ENCODE results near the gene SIPA1L3.
A peak's percentile ranks its signal among the peaks of the same experiment; 100 is the strongest.

Gene SIPA1L3

GRCh38 chr19:37867831-37868230 lies 39.2 kb upstream of the SIPA1L3 start:
- ChIA-PET CTCF (interaction anchor here (0.9 kb wide), 1 partner anchor 35 kb away, joined by 3 read pairs; no protein-coding TSS in a partner anchor), POLR2A (no interaction called here)
- Histone ChIP-seq H3K9me3 (ENCODE audit: control insufficient read depth, insufficient read depth, low read depth, low read length) (peaks cover 18% of the 10 kb centered on the region), H3K36me3 (ENCODE audit: control insufficient read depth in 2 of 2, insufficient read depth in 1 of 2, low read length in 2 of 2) (no peaks in the 10 kb centered on the region; a peak in 1 of 3 replicates), H3K4me1 (ENCODE audit: control insufficient read depth, insufficient read depth, low read length) (no peaks in the 10 kb centered on the region), H3K4me3 (ENCODE audit: low read depth, low read length) (no peak overlapping the region), H3K27ac (ENCODE audit: extremely low read depth, low read depth, low read length) (no peak overlapping the region)
- TF ChIP-seq ZNF76 (tag by site-specific recombination; IDR thresholded peaks at IDR 0.05; ENCODE audit: borderline replicate concordance, low read depth) = no peak
- no peak for TF ChIP-seq INSM2 (tag by site-specific recombination; IDR thresholded peaks at IDR 0.05)
- no peak for TF ChIP-seq ZNF701 (tag by site-specific recombination; IDR thresholded peaks at IDR 0.05)
- TF ChIP-seq ZNF830 (tag by site-specific recombination; IDR thresholded peaks at IDR 0.05; ENCODE audit: low read depth) = no peak

- POLR2A ChIA-PET = no interaction called here
These were observed 37.2 kb upstream of the SIPA1L3 start for GRCh38 chr19:37869766-37870340.

GRCh38 chr19:37872383-37872782 lies 34.6 kb upstream of the SIPA1L3 start:
- Histone ChIP-seq H3K4me1 (ENCODE audit: control insufficient read depth, insufficient read depth, low read length) (peaks cover 3% of the 10 kb centered on the region; the same call in 1 of the 2 replicates), H3K27ac (ENCODE audit: extremely low read depth, low read depth, low read length) (no peak overlapping the region), H3K4me3 (ENCODE audit: low read depth, low read length) (no peak overlapping the region), H3K9me3 (ENCODE audit: control insufficient read depth, insufficient read depth, low read depth, low read length) (peaks cover 18% of the 10 kb centered on the region), H3K36me3 (ENCODE audit: control insufficient read depth in 2 of 2, insufficient read depth in 1 of 2, low read length in 2 of 2) (no peaks in the 10 kb centered on the region)
- CTCF ChIA-PET = no interaction called here
- TF ChIP-seq ZNF350 (tag by site-specific recombination; IDR thresholded peaks at IDR 0.05) (no peak), ZNF626 (tag by site-specific recombination; IDR thresholded peaks at IDR 0.05) (no peak), SP7 (tag by site-specific recombination; IDR thresholded peaks at IDR 0.05) (no peak), ZNF670 (tag by site-specific recombination; IDR thresholded peaks at IDR 0.05; ENCODE audit: low read depth) (no peak), SP3 (tag by site-specific recombination; IDR thresholded peaks at IDR 0.05) (no peak), ZNF133 (tag by site-specific recombination; IDR thresholded peaks at IDR 0.05) (no peak)
- POLR2A ChIA-PET = interaction anchor here (0.6 to 0.8 kb wide), 2 partner anchors 9 to 11 kb away, joined by 4 to 6 read pairs; no protein-coding TSS in a partner anchor

More at GRCh38 chr19:37869766-37870340, 37.2 kb upstream of the SIPA1L3 start:
- TF ChIP-seq ZNF596 (tag by site-specific recombination; IDR thresholded peaks at IDR 0.05) (no peak), SETDB1 (IDR thresholded peaks at IDR 0.05; ENCODE audit: insufficient read length, low read length) (peak; percentile 59), ZNF792 (tag by site-specific recombination; IDR thresholded peaks at IDR 0.05) (no peak), ZNF280D (tag by site-specific recombination; IDR thresholded peaks at IDR 0.05) (peak; percentile 79; the same call in 1 of the 2 replicates)
- H3K4me1 ChIP-seq (ENCODE audit: control insufficient read depth, insufficient read depth, low read length) = peaks cover under 1% of the 10 kb centered on the region; the same call in 1 of the 2 replicates
- CTCF ChIA-PET = no interaction called here
- H3K9me3 ChIP-seq (ENCODE audit: control insufficient read depth, insufficient read depth, low read depth, low read length) = peaks cover 19% of the 10 kb centered on the region
- H3K36me3 ChIP-seq (ENCODE audit: control insufficient read depth in 2 of 2, insufficient read depth in 1 of 2, low read length in 2 of 2) = no peaks in the 10 kb centered on the region; a peak in 1 of 3 replicates
- H3K4me3 ChIP-seq (ENCODE audit: low read depth, low read length) = no peak overlapping the region
- H3K27ac ChIP-seq (ENCODE audit: extremely low read depth, low read depth, low read length) = no peak overlapping the region
